Heart left ventricle (tissue), 13 donors: Measurements from ENCODE around the gene PTPRM.

Experiments
- POLR2A ChIP-seq, 2 donors: fragments of 450-650 bp; IDR thresholded peaks; one replicate each; pipeline ENCODE4 v1.6.1; 2017; ENCODE audit warnings: antibody characterized with exemption in 2 of 2, mild to moderate bottlenecking in 2 of 2, moderate library complexity in 2 of 2
- TF ChIP-seq, protein P1 (sequence below), 12 donors: fragments of 200-600 bp; sonication (generic) in 4 of 12; IDR thresholded peaks; one replicate each; pipeline versions ENCODE4 v1.5.0 to v1.8.0; 2018 to 2022; ENCODE audit warnings: antibody characterized with exemption in 12 of 12, mild to moderate bottlenecking in 5 of 12
- donor health status: ischemic (EF 13 %, LVEDD 7.1; RV severe dilation, severe dysfunction).
- donor health status: DM: no; HTN: yes; CAD: no.
- donor health status: DM: no; HTN: no; CAD: no.
- donor health status: ischemic (EF 25% LVEDD 6.9; RV normal size, moderate dysfunction).
- donor health status: ischemic (EF 25% LVEDD 5.7; RV mildly dilated, moderate dysfunction).
- donor health status: ischemic (EF 35%, LVEDD 5.7; RV mildly dilated, moderate dysfunction).
- donor health status: nonischemic (EF 11% LVEDD 7.7; RV severe dilation, severe dysfunction).
- donor health status: DM: yes; HTN: yes; CAD: no.
- donor health status: PGD.
- donor health status: ischemic (EF 29% LVEDD 5.4; RV normal size, mild dysfunction).
- donor health status: nonischemic (EF 23%, LVEDD 6.1; RV moderate dilation, normal function).

DNA sequence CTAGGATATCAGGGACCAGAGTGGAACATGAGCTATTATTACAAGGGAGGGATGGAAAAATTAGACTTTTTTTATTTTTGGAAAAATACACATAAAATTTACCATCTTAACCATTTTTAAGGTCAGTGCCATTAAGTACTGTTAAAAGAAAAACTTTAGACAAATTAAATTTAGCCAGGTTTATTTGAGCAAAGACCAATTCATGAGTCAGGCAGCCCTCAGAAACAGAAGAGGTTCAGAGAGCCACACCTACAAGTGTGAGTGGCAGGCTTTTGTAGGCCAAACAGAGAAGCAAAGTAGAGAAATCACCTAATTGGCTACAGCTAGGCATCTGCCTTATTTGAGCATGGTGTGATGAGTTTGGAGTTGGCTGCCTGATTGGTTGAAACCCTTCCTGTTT is 740.8 kb downstream of the PTPRM start:
- TF ChIP-seq, protein P1, sequence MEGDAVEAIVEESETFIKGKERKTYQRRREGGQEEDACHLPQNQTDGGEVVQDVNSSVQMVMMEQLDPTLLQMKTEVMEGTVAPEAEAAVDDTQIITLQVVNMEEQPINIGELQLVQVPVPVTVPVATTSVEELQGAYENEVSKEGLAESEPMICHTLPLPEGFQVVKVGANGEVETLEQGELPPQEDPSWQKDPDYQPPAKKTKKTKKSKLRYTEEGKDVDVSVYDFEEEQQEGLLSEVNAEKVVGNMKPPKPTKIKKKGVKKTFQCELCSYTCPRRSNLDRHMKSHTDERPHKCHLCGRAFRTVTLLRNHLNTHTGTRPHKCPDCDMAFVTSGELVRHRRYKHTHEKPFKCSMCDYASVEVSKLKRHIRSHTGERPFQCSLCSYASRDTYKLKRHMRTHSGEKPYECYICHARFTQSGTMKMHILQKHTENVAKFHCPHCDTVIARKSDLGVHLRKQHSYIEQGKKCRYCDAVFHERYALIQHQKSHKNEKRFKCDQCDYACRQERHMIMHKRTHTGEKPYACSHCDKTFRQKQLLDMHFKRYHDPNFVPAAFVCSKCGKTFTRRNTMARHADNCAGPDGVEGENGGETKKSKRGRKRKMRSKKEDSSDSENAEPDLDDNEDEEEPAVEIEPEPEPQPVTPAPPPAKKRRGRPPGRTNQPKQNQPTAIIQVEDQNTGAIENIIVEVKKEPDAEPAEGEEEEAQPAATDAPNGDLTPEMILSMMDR (IDR thresholded peaks at IDR 0.05), result no peak
- TF ChIP-seq POLR2A (IDR thresholded peaks at IDR 0.05), result no peak
